K562 (cell line): ENCODE measurements around the gene ATP1A2. TPM values are rescaled to one million over a fixed set of nuclear protein-coding genes. Genes with fewer than 3 reads are reported as not detected.

Experiments
- ATAC-seq: fragments of 200-7000 bp; cut with Tn5 transposase; 3 replicates; pipeline ENCODE4 v1.9.1; 2020; ENCODE audit warnings: moderate library complexity
- BruUV-seq: library from RNA; stranded (reverse); fragments of 400-500 nt; replicated peaks from 2 replicates; lab custom pipeline; 2021; lab: Mats Ljungman, UMichigan
- CTCF ChIA-PET: fragments of 300-600 bp; formaldehyde crosslinking; extraction: SDS; loops from one replicate; lab custom pipeline; 2021; ENCODE audit warnings: low intra/inter-chr PET ratio; lab: Yijun Ruan, JAX
- POLR2A ChIA-PET: fragments of 300-600, 350-650 bp; sonication (Branson Sonifier 250); formaldehyde crosslinking; extraction: SDS; loops from one replicate; lab custom pipeline; 2021; ENCODE audit warnings: antibody characterized with exemption, inconsistent platforms; lab: Yijun Ruan, JAX
- DNase-seq, 4 experiments: peaks; one replicate each; pipeline versions ENCODE4 v3.0.0 to v3.0.0-alpha.2; 2011 to 2018; ENCODE audit warnings: low spot score in 3 of 4, mixed read lengths in 3 of 4; ENCODE audit errors: extremely low read depth in 1 of 4
- FAIRE-seq: peaks from 2 replicates; lab custom pipeline; 2011; peaks lifted over from hg19 to GRCh38; lab: Jason Lieb, UNC
- H2AFZ ChIP-seq: 2 replicates; pipeline ENCODE4 v1.6.0; 2011; ENCODE audit warnings: low read depth, low read length, control low read depth, inconsistent platforms
- H3K27ac ChIP-seq: fragments of 200-600 bp; 3 replicates; pipeline ENCODE4 v1.8.0; 2011; ENCODE audit warnings: low read depth, mild to moderate bottlenecking, control low read depth, inconsistent platforms, low read length, moderate library complexity, mixed read lengths; ENCODE audit errors: extremely low read depth
- H3K27me3 ChIP-seq, 2 experiments: fragments of 300-600 bp in 1 of 2; 2 replicates in 1 of 2; 3 replicates in 1 of 2; pipeline versions ENCODE4 v1.6.0 to v1.8.0; 2011; ENCODE audit warnings: inconsistent platforms in 2 of 2, low read length in 2 of 2, mild to moderate bottlenecking in 1 of 2, mixed read lengths in 1 of 2, moderate library complexity in 1 of 2; ENCODE audit not compliant: control insufficient read depth in 2 of 2, insufficient read depth in 2 of 2
- H3K36me3 ChIP-seq: fragments of 300-600 bp; 3 replicates; pipeline ENCODE4 v1.8.0; 2011; ENCODE audit warnings: mild to moderate bottlenecking, low read length, inconsistent platforms; ENCODE audit not compliant: control insufficient read depth, insufficient read depth
- H3K4me1 ChIP-seq, 2 experiments: fragments of 200-600 bp in 1 of 2; replicated peaks in 1 of 2; 2 replicates in 1 of 2; 3 replicates in 1 of 2; pipeline versions ENCODE4 v1.5.1 to v1.8.0; 2011; ENCODE audit warnings: inconsistent platforms in 2 of 2, low read length in 2 of 2, mild to moderate bottlenecking in 1 of 2, mixed read lengths in 1 of 2, moderate library complexity in 1 of 2; ENCODE audit not compliant: control insufficient read depth in 2 of 2, insufficient read depth in 2 of 2
- H3K4me2 ChIP-seq: 2 replicates; pipeline ENCODE4 v1.6.1; 2011; ENCODE audit warnings: low read length, control low read depth, inconsistent platforms, mixed read lengths; ENCODE audit not compliant: insufficient read depth
- H3K4me3 ChIP-seq: fragments of 200-600 bp; sonication (generic), shearing (Covaris generic); 2 replicates; pipeline ENCODE4 v1.5.1; 2016; ENCODE audit warnings: control low read depth, inconsistent platforms
- H3K79me2 ChIP-seq: fragments of 200-600 bp; 3 replicates; pipeline ENCODE4 v1.8.0; 2011; ENCODE audit warnings: low read length, inconsistent platforms; ENCODE audit not compliant: control insufficient read depth, insufficient read depth
- H3K9ac ChIP-seq, 2 experiments: 2 replicates each; pipeline versions ENCODE4 v1.6.0 to v1.6.1; 2011; ENCODE audit warnings: low read depth in 2 of 2, low read length in 2 of 2, control low read depth in 1 of 2, inconsistent platforms in 1 of 2, mild to moderate bottlenecking in 1 of 2, mixed read lengths in 1 of 2; ENCODE audit not compliant: insufficient read depth in 1 of 2
- H3K9me1 ChIP-seq: one replicate; pipeline ENCODE4 v1.6.0; 2011; ENCODE audit warnings: inconsistent platforms, mild to moderate bottlenecking, low read length, moderate library complexity; ENCODE audit not compliant: control insufficient read depth, insufficient read depth
- H3K9me3 ChIP-seq: replicated peaks from 2 replicates; pipeline ENCODE4 v1.5.1; 2011; ENCODE audit warnings: low read depth, low read length, inconsistent platforms; ENCODE audit not compliant: control insufficient read depth, insufficient read depth
- H4K20me1 ChIP-seq: replicated peaks from 2 replicates; pipeline ENCODE4 v1.6.1; 2011; ENCODE audit warnings: low read length, inconsistent platforms, mixed read lengths; ENCODE audit not compliant: control insufficient read depth, insufficient read depth
- BHLHE40 ChIP-seq: IDR thresholded peaks from 2 replicates; pipeline ENCODE4 v1.6.1; 2011; ENCODE audit warnings: low read length, improper control_type of control experiment
- E2F4 ChIP-seq: sonication (generic); formaldehyde crosslinking; IDR thresholded peaks from 2 replicates; pipeline ENCODE4 v1.8.0; 2022; ENCODE audit warnings: mild to moderate bottlenecking, low read depth, missing genetic modification reagents
- E4F1 ChIP-seq: fragments of 250-450 bp; sonication (Bioruptor Pico); IDR thresholded peaks from 2 replicates; pipeline ENCODE4 v1.5.0; 2021; ENCODE audit warnings: mild to moderate bottlenecking, borderline replicate concordance
- ELK1 ChIP-seq: sonication (generic); formaldehyde crosslinking; IDR thresholded peaks from 2 replicates; pipeline ENCODE4 v1.8.1; 2022; ENCODE audit warnings: missing genetic modification reagents
- IRF9 ChIP-seq: fragments of 450-650 bp; IDR thresholded peaks from 2 replicates; pipeline ENCODE4 v1.6.1; 2016; ENCODE audit warnings: missing biosample characterization, missing genetic modification characterization
- KLF10 ChIP-seq: fragments of 250-450 bp; sonication (Bioruptor Pico); IDR thresholded peaks from 2 replicates; pipeline ENCODE4 v1.6.1; 2021; ENCODE audit warnings: matching md5 sums
- MEIS2 ChIP-seq: fragments of 450-650 bp; IDR thresholded peaks from 2 replicates; pipeline ENCODE4 v1.6.1; 2014; ENCODE audit warnings: mild to moderate bottlenecking; ENCODE audit not compliant: partially characterized antibody
- MYC ChIP-seq, 2 experiments: fragments of 250-450 bp in 1 of 2; sonication (Bioruptor Pico) in 1 of 2; IDR thresholded peaks; 2 replicates each; pipeline versions ENCODE4 v1.5.1 to v1.6.1; 2012 to 2021; ENCODE audit warnings: low read depth in 2 of 2, borderline replicate concordance in 1 of 2, improper control_type of control experiment in 1 of 2, low read length in 1 of 2, mild to moderate bottlenecking in 1 of 2, moderate library complexity in 1 of 2
- POU5F1 ChIP-seq: fragments of 150-350 bp; IDR thresholded peaks from 2 replicates; pipeline ENCODE4 v1.6.1; 2014; ENCODE audit warnings: borderline replicate concordance, low read length, low read depth, mild to moderate bottlenecking; ENCODE audit not compliant: partially characterized antibody
- SLC30A9 ChIP-seq: fragments of 250-450 bp; sonication (Bioruptor Pico); IDR thresholded peaks from 2 replicates; pipeline ENCODE4 v1.8.0; 2022; ENCODE audit warnings: mild to moderate bottlenecking, moderate library complexity
- SMAD2 ChIP-seq: fragments of 150-350 bp; IDR thresholded peaks from 2 replicates; pipeline ENCODE4 v1.6.1; 2014; ENCODE audit warnings: low read depth, mild to moderate bottlenecking, low read length
- SMARCE1 ChIP-seq: fragments of 450-650 bp; IDR thresholded peaks from 2 replicates; pipeline ENCODE4 v1.7.1; 2016; ENCODE audit warnings: mild to moderate bottlenecking
- TAF7 ChIP-seq: fragments of 450-650 bp; IDR thresholded peaks from 2 replicates; pipeline ENCODE4 v1.6.1; 2016; ENCODE audit warnings: missing genetic modification characterization, missing compliant biosample characterization
- TARDBP ChIP-seq: fragments of 450-650 bp; IDR thresholded peaks from 2 replicates; pipeline ENCODE4 v1.6.1; 2016
- TFAP4 ChIP-seq: sonication (generic); formaldehyde crosslinking; IDR thresholded peaks from 2 replicates; pipeline ENCODE4 v1.8.0; 2022; ENCODE audit warnings: missing genetic modification reagents, mild to moderate bottlenecking, moderate library complexity, borderline replicate concordance
- ZNF589 ChIP-seq: fragments of 200-800 bp; sonication (Bioruptor generic); IDR thresholded peaks from 2 replicates; pipeline ENCODE4 v1.6.1; 2016; ENCODE audit warnings: low read depth, missing genetic modification characterization, missing compliant biosample characterization
- ZNF644 ChIP-seq: fragments of 200-800 bp; sonication (Bioruptor generic); IDR thresholded peaks from 2 replicates; pipeline ENCODE4 v1.6.1; 2016; ENCODE audit warnings: low read depth, missing genetic modification characterization, missing compliant biosample characterization
- WGBS: fragments of 100-300 bp; shearing (Covaris generic); methylation state at CpG from one replicate; pipeline ENCODE4 v1.1.6; 2016; ENCODE audit warnings: low coverage, mixed read lengths; ENCODE audit not compliant: insufficient coverage; ENCODE audit errors: missing lambda C conversion rate; 5-methylcytosine and 5-hydroxymethylcytosine counted together
- in situ Hi-C: fragments of 300-500 bp; cut with MboI; formaldehyde crosslinking; loops from 4 replicates; pipeline ENCODE4 v1.15.0; 2018; ENCODE audit warnings: inconsistent platforms, mixed read lengths
- intact Hi-C: fragments of 100-400 bp; cut with micrococcal nuclease; formaldehyde crosslinking; loops from 2 replicates; pipeline ENCODE4 v1.14.2; 2022
- polyA plus RNA-seq, 8 experiments: library from polyadenylated mRNA; depleted of rRNA in 4 of 8; stranded (reverse) in 5 of 8; unstranded in 3 of 8; fragments of >200 nt; fragmentation: Nextera tagmentation in 2 of 8; fragmentation: Illumina TruSeq in 1 of 8; extraction: Ambion mirVana in 2 of 8; extraction: Trizol in 1 of 8; gene quantifications; 2 replicates each; pipeline versions ENCODE4 v1.2.1 to v1.2.3, GENCODE V29; 2011 to 2014; ENCODE audit warnings: inconsistent platforms in 1 of 8, missing spikeins in 1 of 8
- total RNA-seq, 7 experiments: library from RNA; depleted of rRNA in 6 of 7; stranded (reverse); fragments of >200 nt in 6 of 7; fragmentation: Illumina TruSeq in 2 of 7; extraction: Trizol in 2 of 7; gene quantifications; 2 replicates each; pipeline versions ENCODE4 v1.2.1 to v1.2.3, GENCODE V29; 2011 to 2021; ENCODE audit warnings: low replicate concordance in 1 of 7

The ATP1A2 gene
- total and polyA plus RNA-seq, 9 of the 15 experiments (the other 6 are each of a cell fraction or from before 2014, with no cell fraction given) = 0.04 to 0.11 (median 0.09) TPM; not detected in 6

- H3K36me3 ChIP-seq = no peaks in the 10 kb centered on the region
- BruUV-seq = no TSS peak
- H3K9ac ChIP-seq = no peak overlapping the region
- ATAC-seq (no peak; the same call in 2 of the 3 replicates), DNase-seq (no peak), FAIRE-seq (no peak)
- WGBS = 7% methylated on average over 8 of the region's 8 CpGs
- no peak overlapping the region for H3K27ac ChIP-seq
- peaks cover 23 to 71% of the 10 kb centered on the region in 2 experiments; a peak in 4 of 5 replicates for H3K27me3 ChIP-seq
- no peaks in the 10 kb centered on the region for H3K9me3 ChIP-seq
- no peaks in the 10 kb centered on the region for H4K20me1 ChIP-seq
- no peak overlapping the region for H3K4me2 ChIP-seq
- no peak overlapping the region for H2AFZ ChIP-seq
- intact Hi-C loops = no loop called here
- no peaks in the 10 kb centered on the region for H3K79me2 ChIP-seq
- in situ Hi-C loops = no loop called here
- H3K9me1 ChIP-seq = no peaks in the 10 kb centered on the region
- H3K4me1 ChIP-seq = no peaks in the 10 kb centered on the region
- CTCF ChIA-PET = no interaction called here
- POLR2A ChIA-PET = interaction anchor here (0.5 kb wide), 1 partner anchor 297 kb away, joined by 3 read pairs; no protein-coding TSS in a partner anchor
- H3K4me3 ChIP-seq = no peak overlapping the region
- TF ChIP-seq POU5F1 (no peak), IRF9 (no peak), TFAP4 (CRISPR knock-in tag) (no peak), BHLHE40 (no peak), E4F1 (CRISPR knock-in tag) (no peak), MYC (IDR thresholded peaks at IDR 0.05; ENCODE audit: low read depth, low read length) (no peak), MYC (CRISPR knock-in tag; IDR thresholded peaks at IDR 0.05; ENCODE audit: borderline replicate concordance, low read depth) (no peak), MEIS2 (no peak), ZNF644 (no peak), TARDBP (no peak), KLF10 (no peak), E2F4 (no peak), ZNF589 (CRISPR knock-in tag) (no peak), SMARCE1 (no peak), TAF7 (no peak), SLC30A9 (CRISPR knock-in tag) (no peak), SMAD2 (no peak), ELK1 (CRISPR knock-in tag) (no peak)
These were observed 2.2 kb upstream of the ATP1A2 start for GRCh38 chr1:160113407-160113806.
